Stimulated activated CD4-positive, alpha-beta T cell treated with anti-CD3 and anti-CD28 coated beads, Interleukin-4, amount 100 ng/mL, for 4 hours (primary cell): ENCODE measurements around the gene TMEM234.
"Not testable (repeated sequence)": the region's sequence is repeated elsewhere in the genome, so short reads cannot be mapped to it uniquely, and the experiment has no call there.

Experiments
- DNase-seq, 2 experiments: peaks; one replicate each; pipeline ENCODE4 v3.0.0-alpha.2; 2020

The TMEM234 gene

GRCh38 chr1:32221980-32222755 lies at the start of gene TMEM234, which contains the start of gene EIF3I:
Gene TMEM234, minus strand, starts transcription at chr1:32222353. Its CDS starts 31 bp downstream, at chr1:32222322.
Gene EIF3I, plus strand, starts transcription at chr1:32222407. Its CDS starts 35 bp downstream, at chr1:32222442.
- DNase-seq = peak; percentile 84 to 93

- no peak for DNase-seq
Observed at GRCh38 chr1:32269744-32270143, 47.6 kb upstream of the TMEM234 start.

GRCh38 chr1:32266921-32267591 lies 44.9 kb upstream of the TMEM234 start:
- peak in 1 of 2 experiments; percentile 24 for DNase-seq

- DNase-seq = no peak
Observed at GRCh38 chr1:32265846-32266245, 43.7 kb upstream of the TMEM234 start.

GRCh38 chr1:32263744-32264143 lies 41.6 kb upstream of the TMEM234 start:
- no peak for DNase-seq

DNA sequence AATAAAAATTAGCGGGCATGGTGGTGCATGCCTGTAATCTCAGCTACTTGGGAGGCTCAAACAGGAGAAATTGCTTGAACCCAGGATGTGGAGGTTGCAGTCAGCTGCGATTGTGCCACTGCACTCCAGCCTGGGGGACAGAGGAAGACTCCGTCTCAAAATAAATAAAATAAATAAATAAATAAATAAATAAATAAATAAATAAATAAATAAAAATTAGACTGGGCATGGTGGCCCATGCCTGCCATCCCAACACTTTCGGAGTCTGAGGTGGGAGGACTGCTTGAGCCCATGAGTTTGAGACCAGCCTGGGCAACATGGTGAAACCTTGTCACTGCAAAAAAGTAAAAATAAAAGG lies 41.1 kb upstream of the TMEM234 start:
- DNase-seq = not testable (repeated sequence)

- DNase-seq = no peak
Observed at GRCh38 chr1:32257227-32257508, 35.0 kb upstream of the TMEM234 start.

GRCh38 chr1:32256473-32257226 lies 34.5 kb upstream of the TMEM234 start:
- no peak for DNase-seq

DNA sequence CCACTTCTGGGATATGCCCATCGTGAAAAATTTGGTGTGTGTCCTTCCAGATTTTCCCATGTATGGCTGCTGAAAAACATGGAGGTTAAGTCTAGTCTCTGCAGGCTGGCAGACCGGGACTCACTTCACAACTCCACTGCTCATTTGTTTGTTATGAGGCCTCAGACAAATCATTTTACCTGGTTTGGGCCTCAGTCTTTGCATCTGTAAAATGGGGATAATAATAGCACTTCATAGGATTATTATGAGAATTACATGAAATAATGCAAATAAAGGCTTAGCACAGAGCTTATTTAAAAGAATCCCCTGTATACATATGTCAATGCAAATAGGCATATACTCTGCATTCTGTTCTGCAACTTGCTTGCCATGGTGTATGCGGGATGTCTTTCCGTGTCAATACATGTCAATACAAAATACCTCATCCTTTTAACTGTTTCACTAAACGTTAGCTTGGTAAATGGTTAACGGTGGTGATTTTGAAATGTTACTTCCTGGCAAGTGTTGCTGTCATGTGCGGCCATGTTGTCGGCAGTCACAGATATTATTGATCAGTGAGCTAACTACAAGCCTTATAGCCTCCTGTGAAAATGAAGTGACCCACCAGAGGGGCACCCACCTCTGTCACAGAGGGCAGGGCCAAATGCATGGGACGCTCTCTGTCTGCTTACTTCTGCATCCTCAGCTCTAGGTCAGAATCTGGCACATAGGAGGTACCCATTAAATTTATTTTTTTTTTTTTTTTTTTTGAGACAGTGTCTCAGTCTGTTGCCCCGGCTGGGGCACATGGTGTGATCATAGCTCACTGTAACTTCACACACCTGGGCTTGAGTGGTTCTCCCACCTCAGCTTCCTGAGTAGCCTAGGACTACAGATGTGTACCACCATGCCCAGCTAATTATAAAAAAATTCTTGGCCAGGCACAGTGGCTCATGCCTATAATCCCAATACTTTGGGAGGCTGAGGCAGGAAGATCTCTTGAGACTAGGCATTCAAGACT lies 33.2 kb upstream of the TMEM234 start:
- DNase-seq = no peak

DNA sequence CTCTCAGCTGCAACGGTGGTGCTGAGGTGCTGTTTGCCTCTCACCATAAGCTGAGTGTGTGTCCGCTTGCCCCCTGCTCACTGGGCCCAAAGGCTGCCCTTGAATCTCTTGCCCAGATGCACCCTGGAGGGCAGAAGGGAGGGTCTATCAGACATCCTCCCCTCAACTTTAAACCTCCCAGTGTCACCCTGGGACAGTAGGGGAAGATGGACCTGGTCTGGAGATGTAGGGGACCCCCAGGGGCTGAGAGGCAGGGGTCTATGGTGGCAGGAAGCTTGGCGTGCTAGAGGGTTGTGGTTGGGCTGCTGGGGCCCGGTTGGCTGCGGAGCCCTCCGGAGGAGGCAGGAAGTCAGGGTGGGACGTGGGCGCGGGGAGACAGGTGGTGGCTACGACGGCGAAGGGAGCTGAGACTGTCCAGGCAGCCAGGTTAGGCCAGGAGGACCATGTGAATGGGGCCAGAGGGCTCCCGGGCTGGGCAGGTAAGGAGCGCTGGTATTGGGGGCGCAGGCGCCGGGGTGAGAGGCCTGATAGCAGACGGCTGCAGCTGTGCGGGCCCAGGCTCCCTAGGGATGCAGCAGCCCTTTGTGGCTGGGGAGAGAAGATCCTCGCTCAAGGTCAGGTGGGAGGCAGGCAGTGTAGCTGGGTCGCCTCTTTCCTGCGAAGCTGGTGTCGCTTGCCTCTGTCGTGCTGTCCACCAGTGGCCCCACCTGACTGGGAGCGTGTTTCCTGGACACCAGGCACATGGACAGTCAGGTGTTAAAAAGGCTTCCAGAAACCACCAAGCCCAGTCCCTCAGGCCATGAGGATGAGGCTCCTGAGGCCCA lies 29.0 kb upstream of the TMEM234 start, which contains the start of gene LCK:
LCK (plus strand) TSS at position 373 of the 824 bp plus-strand sequence. CDS start 23,065 bp downstream, outside the sequence.
- peak; percentile 68 to 69 for DNase-seq

DNA sequence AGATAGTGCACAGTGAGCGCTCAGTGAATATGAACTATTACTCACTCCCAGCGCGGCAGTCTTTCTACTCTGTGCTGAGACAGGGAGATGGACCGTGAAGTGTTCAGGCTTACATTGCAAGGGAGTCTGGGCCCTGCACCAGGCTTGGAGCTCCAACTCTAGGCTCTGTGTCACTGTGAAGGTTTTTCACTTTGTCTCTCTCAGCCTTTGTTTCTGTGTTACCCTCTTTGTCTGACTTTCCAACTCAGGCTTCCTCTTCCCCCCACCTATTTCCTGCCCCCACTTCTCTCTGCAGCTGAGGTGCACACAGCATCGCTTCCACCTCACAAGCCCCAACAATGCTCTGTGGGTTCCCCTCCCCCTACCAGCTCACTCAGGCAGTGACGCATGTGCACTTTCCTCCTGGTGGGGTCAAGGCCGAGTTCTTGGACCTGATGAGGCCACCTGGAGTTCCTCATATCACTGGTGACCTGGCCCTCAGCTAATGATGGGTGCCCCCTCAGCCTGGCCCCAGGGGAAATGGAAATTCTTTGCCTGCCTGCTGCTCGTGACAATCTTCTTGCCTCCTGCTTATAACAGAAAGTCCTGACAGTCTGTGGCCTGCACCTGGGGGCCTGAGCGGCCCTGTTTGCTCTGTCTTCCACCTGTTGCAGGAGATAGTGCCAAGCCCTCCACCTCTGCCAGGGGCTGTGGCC lies 27.8 kb upstream of the TMEM234 start:
- DNase-seq = peak; percentile 65 to 82

GRCh38 chr1:32247983-32248889 lies 26.1 kb upstream of the TMEM234 start:
- DNase-seq = peak; percentile 60 to 78

- DNase-seq = no peak
Observed at GRCh38 chr1:32247452-32247851, 25.3 kb upstream of the TMEM234 start.

DNA sequence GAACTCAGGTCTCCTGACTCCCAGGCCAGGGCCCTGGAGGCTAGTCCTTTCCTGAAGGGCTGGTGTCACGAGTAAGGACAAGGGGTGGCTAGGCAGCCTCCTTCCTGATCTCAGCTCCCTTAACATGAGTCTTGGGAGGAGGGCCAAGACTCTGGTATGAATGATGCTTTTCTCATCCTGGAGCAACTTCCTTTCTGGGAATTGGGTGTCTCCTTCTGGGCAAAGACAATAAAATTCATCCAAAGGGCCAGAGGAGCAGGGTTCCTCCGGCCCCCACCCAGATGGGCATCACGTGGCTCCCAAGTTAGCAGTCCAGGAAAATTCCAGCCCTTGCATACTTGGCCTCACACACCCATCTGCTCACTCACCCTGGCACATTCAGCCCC lies 24.7 kb upstream of the TMEM234 start, which contains the start of gene FAM167B:
FAM167B (plus strand) TSS at position 335 of the 386 bp plus-strand sequence. CDS start 200 bp downstream, outside the sequence.
- DNase-seq = no peak

- no peak for DNase-seq
Observed at GRCh38 chr1:32242341-32242851, 20.2 kb upstream of the TMEM234 start.

DNA sequence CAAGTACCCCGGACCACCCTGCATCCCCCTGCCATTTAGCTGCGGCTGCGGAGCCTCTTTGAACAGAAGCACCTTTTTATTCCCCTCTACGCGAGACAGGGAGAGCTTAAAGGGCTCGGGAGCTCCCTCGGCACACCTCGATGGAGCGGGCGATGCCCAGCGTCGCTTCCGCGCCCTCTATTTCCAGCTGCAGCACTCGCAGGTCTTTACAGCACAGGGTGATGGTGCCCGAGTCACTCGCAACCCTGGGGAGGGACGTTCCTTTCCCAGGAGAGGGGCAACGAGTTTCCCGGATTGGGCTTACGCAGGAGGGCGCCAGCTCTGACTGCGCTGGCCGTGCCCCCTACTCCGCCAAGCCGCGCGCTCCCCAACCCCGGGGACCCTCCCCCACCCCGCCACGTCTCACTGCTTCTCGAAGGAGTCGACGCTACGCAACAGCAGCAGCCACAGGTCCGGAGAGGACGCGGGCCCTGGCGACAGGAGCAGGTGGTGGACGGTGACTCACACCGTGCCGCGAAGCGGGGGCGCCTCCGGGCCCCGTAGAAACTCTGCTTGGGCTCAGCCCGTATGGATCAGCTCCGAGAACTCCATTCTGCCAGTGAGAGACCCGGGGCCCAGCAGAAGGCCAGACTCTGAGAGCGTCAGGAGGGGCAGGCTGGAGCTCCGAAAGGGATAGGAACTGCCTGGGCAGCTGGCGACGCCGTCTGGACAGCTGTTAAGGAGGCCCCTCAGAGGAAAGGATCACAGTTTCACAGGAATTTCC lies 19.0 kb upstream of the TMEM234 start:
- DNase-seq = no peak

- DNase-seq = peak in 1 of 2 experiments; percentile 45
Observed at GRCh38 chr1:32240140-32240951, 18.2 kb upstream of the TMEM234 start.

GRCh38 chr1:32239790-32240139 lies 17.6 kb upstream of the TMEM234 start:
- DNase-seq = no peak
